GM18867 (cell line): ENCODE data around the gene UPK2.
A peak's percentile ranks its signal among the peaks of the same experiment; 100 is the strongest.
"Not testable (repeated sequence)": the region's sequence is repeated elsewhere in the genome, so short reads cannot be mapped to it uniquely, and the experiment has no call there.

Source experiments
- ATAC-seq: cut with Tn5 transposase; IDR thresholded peaks from one replicate; pipeline ENCODE4 v1.9.1; 2021; ENCODE audit warnings: mild to moderate bottlenecking, moderate library complexity; ENCODE audit not compliant: unreplicated experiment

The UPK2 gene

DNA sequence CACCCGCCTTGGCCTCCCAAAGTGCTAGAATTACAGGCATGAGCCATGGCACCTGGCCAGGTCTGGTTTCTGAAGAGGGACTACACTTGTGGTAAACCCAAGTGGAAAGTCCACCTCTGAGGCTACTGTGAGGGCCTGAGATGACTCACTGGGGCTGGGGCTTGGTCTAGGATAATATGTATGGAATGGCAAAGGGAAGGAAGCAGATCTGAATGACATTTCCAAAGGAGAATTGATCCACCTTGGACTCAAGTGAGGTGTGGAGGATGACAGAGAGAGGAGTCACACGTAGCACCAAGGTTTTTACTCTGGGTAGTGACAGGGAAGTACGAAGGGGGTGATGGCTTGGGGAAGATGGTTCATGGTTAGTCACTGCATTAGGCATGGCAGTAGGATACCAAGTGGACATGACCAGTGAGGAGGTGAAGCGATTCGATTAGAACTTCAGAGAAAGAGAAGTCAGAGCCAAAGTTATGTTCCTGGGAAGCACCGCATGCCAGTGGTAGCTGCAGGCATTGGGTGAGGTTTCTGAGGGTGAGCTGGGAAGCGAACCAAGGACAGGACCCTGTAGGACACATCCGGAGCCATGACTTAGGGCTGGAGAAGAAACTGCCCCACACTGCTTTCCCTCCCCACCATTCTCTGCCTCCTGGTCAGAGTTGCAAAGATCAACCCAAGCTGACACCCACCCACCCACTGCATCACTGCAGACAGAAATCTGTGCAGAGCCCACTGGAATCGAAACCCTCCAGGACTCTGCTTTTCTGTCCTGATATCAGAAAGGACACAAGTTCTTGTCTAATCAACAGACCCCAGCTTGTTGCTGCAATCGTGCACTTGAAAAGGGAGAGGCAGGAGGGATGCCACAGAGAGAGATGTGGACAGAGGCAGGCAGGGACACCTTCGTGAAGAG, 17.4 kb upstream of the UPK2 start:
- no peak for ATAC-seq

DNA sequence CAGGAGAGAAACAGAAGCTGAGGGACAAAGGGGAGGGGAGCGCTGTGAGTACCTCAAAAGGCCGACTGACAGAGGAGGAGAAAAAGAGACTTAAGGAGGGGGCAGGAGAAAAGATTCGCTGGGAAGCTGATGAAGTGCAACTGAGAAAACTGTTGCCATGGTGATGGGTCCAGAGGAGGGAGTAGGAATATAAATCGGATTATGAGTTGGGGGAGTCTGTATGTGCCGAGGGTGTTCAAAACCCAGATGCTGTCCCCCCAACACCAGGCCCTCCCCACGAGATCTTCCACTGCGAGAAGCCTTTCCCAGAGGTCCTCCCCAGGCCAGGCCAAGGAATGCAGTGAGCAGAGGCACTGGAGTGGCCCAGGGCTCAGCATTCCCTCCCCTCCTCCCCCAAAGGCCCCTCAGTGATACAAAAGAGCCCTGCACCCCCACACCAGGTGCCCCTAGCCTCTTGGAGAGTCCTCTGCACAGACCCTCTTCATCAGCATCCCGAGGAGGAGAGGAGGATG, 16.6 kb upstream of the UPK2 start:
- no peak for ATAC-seq

DNA sequence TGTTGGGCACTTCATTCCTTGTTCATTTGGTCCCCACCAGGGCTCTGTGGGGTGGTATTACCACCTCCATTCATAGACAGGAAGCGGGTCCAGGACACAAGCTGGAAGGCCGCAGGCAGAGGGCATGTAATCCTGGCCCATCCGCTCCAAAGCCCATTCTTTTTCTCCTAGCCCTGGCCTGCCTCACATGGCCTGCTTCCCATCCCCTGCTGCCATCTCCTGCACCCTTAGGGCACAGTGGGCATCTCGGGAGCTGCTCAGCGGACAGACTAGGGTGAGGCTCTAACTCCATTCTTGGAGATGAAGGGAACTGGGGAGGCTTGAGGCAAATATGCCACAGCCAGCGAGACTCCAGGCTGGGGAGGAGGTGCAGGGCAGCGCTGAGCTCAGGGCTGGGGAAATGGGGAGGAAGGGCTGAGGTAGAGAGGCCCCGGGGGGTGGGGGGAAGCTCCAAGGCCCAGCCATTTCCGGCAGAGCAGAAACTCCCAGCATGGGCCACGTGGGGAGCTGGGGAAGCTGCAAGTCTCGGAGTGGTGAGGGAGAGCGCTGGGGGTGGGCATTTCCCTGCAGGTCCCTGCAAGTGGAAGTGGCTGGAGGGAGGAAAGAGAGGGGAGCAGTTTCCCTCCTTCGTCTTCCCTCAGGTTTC, 16.0 kb upstream of the UPK2 start:
- no peak for ATAC-seq

DNA sequence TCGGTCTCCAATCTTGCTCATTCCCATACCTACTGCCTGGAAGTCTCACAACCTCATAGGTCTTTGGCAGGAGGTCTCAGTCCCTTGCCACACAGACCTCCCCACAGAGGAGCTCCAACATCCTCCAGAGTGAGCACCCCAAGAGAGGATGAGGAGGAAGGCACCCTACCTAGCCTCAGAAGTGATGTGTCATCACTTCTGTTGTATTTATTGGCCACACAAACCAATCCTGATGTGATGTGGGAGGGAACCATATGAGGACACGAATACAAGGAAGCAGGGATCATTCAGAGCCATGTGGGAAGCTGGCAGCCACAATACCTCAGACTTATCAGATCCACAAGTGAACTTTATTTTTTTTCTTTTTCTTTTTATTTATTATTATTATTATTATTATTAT, 9.0 kb upstream of the UPK2 start:
- no peak for ATAC-seq

DNA sequence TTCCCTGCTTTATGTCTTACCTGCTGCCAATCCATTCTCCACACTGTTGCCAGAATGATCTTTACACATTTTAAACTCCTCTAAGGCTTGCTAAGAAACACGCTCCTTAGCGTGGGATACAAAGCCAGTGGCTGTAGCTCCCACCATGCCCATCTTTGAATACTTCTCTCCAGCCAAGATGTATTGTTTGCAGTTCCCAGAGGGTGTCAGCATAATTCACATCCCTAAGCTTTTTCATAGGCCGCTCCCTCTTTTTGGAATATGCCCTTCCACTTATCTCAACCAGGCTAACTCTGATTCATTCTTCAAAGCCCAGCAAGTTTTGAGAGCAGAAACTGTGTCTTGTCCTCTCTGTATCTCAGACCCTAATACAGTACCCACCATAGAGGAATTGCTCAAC, 8.1 kb upstream of the UPK2 start:
- no peak for ATAC-seq

DNA sequence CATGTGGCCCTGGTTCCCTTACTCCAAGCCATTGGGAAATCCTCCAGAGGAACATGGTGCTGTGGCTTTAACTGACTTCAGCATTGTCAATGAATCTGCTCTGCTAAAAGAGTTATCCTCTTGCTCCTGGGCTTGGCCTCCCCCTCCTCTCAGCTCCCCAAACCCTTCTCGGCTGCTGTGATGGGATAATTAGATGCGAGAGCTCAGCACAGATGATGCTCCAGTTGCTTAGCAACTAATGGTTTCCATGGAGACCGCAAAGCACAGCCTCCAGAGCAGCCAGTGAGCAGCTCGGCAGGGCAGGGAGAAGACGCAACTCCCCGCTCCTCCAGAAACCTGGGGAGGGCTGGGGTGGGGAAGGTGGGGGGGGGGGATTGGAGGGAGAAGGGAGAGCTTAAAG, 2.8 kb upstream of the UPK2 start:
- no peak for ATAC-seq

DNA sequence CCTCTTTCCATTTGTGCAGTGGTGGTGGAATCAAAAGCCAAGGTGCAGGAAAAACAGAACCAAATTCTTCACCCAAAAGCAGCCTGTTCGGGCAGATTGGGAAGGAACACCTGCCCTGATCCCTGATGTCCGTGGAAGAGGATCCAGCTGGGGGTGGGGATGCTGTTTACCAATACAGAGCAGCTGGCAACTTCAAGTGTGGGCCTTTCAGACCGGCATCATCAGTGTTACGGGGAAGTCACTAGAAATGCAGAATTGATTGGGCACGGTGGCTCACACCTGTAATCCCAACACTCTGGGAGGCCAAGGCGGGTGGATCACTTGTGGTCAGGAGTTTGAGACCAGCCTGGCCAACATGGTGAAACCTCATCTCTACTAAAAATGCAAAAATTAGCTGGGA, 2.1 kb upstream of the UPK2 start:
- not testable (repeated sequence) for ATAC-seq

DNA sequence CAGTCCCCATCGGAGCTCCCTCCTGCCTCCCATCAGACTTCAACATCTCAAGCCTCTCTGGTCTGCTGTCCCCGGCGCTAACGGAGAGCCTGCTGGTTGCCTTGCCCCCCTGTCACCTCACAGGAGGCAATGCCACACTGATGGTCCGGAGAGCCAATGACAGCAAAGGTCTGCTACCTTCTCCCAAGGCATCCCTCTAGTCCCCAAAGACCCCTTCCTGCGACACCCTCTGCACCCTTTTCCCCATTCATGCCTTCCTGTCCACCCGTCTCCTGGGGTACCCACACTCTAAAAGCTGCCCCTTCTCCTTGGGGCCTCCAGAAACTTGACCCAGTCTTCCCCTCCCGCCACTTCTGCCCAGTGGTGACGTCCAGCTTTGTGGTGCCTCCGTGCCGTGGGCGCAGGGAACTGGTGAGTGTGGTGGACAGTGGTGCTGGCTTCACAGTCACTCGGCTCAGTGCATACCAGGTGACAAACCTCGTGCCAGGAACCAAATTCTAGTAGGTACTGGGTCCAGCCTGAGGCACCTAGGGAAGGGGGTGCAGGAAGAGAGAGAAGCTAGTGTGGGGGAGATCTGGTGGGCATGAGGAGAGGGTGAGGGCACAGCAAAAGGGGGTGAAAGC, 860 bp downstream of the UPK2 start:
- ATAC-seq: peak; percentile 20

DNA sequence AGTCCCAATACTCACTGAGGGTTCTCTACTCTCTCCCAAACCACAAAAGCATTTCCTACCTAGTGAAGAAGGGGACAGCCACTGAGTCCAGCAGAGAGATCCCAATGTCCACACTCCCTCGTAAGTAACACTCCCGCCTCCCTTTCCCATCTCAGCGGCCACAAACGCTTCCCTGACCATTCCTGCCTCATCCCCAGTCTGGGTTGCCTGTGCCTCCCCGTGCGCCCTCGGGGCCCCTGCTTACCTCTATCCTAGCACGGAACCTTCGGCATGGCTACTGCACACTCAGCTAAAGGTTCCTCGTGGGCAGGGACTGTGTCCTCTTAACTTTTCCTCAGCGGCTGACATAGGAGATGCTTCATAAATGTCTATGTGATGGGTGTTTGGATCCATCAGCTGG, 1.5 kb downstream of the UPK2 start:
- ATAC-seq: no peak

DNA sequence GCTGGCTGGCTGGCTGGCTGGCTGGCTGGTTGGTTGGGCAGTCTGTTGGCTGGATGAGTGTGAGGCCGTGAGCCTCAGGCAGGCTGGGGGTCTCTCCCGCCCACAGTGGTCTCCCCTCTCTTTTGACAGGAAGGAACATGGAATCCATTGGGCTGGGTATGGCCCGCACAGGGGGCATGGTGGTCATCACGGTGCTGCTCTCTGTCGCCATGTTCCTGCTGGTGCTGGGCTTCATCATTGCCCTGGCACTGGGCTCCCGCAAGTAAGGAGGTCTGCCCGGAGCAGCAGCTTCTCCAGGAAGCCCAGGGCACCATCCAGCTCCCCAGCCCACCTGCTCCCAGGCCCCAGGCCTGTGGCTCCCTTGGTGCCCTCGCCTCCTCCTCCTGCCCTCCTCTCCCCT, 1.9 kb downstream of the UPK2 start:
- no peak for ATAC-seq

DNA sequence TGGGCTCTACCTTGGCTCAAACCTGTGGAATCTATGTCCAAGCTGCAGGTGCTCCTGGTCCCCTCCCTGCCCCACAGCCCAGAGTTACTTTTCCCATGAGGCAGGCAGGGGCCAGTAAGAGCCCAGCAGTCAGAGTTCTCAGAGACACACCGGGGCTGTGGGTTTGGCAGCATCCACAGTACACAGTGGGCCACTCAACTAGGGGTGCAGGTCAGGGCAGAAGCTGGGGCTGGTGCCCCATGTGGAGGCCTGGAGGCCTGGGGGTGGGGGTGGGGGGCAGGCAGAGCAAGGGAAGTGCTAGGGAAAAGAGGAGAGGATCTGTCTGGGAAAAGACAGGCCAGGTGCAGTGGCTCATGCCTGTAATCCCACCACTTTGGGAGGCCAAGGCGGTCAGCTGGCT, 2.5 kb downstream of the UPK2 start:
- ATAC-seq: no peak

DNA sequence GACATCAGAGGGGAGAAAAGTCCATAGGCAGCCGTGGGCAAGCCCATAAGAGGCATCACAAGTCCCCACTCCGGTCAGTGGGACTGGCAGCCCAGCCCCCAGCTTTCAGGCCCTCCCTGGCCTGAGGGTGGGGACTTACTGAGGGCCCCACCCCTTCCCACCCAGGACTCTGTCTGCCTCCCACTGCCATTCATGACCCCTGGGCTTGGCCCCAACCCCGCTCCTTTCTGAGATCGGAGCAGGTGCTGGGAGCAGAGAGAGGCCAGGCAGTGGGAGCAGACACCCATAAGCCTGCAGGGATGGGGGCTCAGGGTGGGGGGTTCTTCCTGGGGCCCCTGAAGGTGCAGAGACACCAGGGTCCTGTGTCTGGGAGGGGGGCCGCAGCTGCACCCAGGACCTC, 5.1 kb downstream of the UPK2 start:
- no peak for ATAC-seq

DNA sequence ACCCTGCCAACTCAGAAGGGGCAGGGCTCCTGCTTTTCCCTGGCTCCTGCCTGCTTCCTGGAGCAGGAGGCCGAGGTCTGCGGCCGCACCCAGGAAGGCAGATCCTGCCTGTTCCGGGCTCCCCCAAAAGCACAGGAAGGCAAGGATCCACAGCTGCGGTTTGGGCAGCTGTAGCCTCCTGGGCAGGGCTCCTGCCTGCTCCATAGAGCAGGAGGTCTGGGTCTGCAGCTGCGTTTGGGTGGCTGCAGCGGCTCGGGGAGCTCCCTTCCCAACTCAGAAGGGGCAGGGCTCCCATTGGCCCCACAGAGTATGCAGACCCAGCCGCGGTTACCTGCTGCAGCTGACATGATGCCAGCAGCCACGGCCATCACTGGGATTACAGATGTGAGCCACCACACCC, 5.5 kb downstream of the UPK2 start:
- no peak for ATAC-seq

DNA sequence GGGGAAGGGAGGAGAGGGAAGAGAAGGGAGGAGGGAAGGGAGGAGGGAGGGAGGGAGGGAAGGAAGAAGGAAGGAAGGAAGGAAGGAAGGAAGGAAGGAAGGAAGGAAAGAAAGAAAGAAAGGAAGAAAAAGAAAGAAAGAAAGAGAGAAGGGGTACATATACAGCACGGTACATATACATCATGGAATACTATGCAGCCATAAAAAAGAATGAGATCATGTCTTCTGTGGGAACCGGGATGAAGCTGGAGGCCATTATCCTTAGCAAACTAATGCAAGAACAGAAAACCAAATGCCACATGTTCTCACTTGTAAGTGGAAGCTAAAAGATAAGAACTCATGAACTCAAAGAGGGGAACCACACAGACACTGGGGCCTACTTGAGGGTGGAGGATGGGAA, 13.4 kb downstream of the UPK2 start:
- not testable (repeated sequence) for ATAC-seq

DNA sequence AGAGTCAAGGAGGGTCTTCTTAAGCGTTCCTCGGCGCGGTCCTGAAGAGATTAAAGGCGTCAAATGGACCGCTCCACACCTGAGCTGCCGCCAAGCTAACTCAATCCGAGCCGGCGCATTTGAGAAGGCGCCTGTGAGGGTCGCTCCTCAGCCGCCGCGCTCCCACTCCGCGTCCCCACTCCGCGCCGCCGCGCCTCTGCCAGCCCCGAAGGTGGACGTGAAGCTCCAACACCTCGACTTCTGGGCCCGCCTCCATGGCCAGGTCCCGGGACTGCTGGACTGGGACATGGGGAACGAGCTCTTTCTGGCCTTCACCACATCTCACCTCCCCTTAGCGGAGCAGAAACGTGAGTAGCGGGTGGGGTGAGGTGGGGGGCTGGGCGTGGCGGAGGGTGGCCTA, 15.5 kb downstream of the UPK2 start, which contains the start of gene FOXR1:
FOXR1 (plus strand) TSS at position 116 of the 400 bp plus-strand sequence; CDS start at position 287, 171 bp downstream.
- ATAC-seq: no peak

DNA sequence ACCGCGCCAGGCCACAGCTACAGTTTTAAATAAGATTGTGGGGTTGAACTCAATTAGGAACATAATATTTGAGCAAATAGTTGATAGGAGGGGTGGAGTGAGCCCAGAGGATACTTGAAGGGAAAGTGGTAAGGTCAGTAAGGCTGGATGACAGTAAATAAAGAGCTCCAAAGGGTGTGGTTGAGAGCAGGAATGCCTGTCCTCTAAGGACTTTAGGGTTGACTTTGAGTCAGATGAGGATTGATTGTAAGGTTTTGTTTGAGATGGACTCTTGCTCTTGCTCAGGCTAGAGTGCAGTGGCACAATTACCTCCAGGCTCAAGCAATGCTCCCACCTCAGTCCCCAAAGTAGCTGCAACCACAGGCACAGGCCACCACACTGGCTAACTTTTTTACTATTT, 17.9 kb downstream of the UPK2 start:
- no peak for ATAC-seq

DNA sequence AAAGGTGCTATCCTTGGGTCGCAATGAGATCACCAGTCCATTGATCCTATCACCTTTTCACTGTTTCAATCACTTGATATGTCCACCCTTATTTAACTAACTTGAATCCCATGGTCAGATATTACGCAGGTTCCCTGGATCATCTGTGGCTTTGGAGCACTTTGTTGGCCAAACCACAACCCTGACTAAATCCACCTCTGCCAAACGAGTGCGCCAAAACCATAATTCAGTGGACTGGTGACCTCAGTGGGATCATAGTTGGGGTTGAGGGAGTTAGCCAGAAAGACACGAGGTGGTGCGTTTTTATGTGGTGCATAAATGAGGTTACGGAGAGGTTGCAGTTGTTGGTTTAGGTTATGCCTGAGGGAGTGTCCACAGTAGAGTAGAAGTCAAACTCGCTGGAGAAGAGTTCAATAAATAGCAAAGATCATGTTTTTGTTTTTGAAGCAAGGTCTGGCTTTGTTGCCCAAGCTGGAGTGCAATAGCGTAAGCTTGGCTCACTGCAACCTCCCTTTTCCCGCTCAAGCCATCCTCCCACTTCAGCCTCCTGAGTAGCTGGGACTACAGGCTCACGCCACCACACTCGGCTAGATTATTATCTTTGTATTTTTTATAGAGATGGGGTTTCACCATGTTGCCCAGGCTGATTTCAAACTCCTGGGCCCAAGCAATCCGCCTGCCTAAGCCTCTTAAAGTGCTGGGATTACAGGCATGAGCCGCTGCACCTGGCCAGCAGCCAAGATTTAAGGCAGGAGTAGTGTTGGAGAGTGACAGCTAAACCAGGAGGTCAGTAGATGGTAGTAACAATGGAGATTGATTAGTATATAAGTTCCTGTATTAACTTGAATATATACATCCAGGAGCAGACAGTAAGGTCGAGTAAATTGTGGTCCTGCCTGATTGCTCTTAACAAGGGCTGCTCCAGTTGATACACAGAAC, 19.9 kb downstream of the UPK2 start:
- ATAC-seq: no peak

DNA sequence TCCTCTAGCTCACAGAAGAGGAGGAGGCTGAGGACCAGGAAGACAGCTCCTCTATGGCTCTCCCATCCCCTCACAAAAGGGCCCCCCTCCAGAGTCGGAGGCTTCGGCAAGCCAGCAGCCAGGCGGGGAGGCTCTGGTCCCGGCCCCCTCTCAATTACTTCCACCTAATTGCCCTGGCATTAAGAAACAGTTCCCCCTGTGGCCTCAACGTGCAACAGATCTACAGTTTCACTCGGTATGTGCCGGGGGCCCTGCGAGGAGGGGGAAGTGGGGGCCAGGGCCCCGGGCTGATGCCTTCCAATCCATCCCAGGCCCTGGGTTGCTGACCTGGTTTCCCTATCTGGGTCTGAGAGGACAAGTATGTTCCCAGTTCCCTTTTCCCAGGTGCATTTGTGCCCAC, 23.3 kb downstream of the UPK2 start:
- ATAC-seq: no peak

DNA sequence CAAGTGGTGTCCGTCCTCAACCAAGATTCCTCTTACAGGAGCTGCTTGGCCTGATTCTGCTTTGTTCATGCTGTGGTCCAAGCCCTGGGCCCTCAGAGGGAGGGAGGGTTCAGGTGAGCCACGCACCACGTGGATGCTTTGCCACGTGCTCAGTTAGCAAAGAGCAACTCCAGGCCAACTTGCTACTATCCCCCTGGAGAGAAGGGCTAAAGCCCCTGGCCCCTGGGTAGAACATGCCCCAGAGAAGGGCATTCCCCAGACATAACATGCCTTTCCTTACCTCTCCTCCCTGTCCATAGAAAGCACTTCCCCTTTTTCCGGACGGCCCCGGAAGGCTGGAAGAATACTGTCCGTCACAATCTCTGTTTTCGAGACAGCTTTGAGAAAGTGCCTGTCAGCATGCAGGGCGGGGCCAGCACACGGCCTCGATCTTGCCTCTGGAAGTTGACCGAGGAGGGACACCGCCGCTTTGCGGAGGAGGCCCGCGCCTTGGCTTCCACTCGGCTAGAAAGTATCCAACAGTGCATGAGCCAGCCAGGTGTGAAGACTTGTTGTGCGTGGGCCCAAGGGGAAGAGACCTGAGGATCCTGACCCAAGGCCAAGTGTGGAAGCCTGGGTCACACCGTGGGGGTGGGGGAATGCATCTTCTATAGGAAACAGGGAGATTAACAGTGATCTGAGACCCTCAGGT, 24.2 kb downstream of the UPK2 start:
- no peak for ATAC-seq

DNA sequence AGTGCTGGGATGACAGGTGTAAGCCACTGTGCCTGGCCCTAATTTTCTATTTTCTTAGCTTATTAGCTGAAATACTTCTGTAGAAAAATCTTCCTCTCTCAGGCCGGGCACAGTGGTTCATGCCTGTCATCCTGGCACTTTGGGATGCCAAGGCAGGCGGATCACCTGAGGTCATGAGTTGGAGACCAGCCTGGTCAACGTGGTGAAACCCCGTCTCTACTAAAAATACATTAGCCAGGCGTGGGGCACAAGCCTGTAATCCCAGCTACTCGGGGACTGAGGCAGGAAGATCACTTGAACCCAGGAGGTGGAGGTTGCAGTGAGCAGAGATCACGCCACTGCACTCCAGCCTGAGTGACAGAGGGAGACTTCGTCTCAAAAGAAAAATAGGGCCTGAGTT, 28.2 kb downstream of the UPK2 start:
- ATAC-seq: not testable (repeated sequence)
